ENCODE results near the gene GIPR.

- TF ChIP-seq POLR2A (IDR thresholded peaks at IDR 0.05; ENCODE audit: low read length) (no peak), GATA1 (IDR thresholded peaks at IDR 0.05; ENCODE audit: low read depth, low read length) (no peak)
These were observed 33.7 kb downstream of the GIPR start for GRCh38 chr19:45701676-45702075.
